ENCODE data around the gene BCAS3.

GRCh38 chr17:61419496-61420046, 741.9 kb downstream of the BCAS3 start:
- TF ChIP-seq CTCF (IDR thresholded peaks at IDR 0.05) (no peak), POLR2A (IDR thresholded peaks at IDR 0.05) (no peak)

Measured in heart left ventricle (tissue), 13 donors.